H1 (cell line): Measurements from ENCODE around the gene FGF1. TPM values are rescaled to one million over a fixed set of nuclear protein-coding genes. Genes with fewer than 3 reads are reported as not detected.

Experiments
- CTCF ChIA-PET: fragments of 300-600 bp; sonication (Branson Sonifier 250); formaldehyde crosslinking; loops from one replicate; lab custom pipeline; 2021; ENCODE audit not compliant: partially characterized antibody; lab: Charles Lee
- POLR2A ChIA-PET: fragments of 300-600 bp; sonication (Branson Sonifier 250); formaldehyde crosslinking; loops from one replicate; lab custom pipeline; 2021; ENCODE audit warnings: inconsistent platforms; ENCODE audit not compliant: partially characterized antibody; lab: Charles Lee
- DNase-seq, 2 experiments: peaks; one replicate each; pipeline versions ENCODE4 v3.0.0 to v3.0.0-alpha.2; 2010 to 2022; ENCODE audit warnings: low spot score in 2 of 2, low read depth in 1 of 2, mixed read lengths in 1 of 2
- FAIRE-seq: peaks from 2 replicates; lab custom pipeline; 2011; peaks lifted over from hg19 to GRCh38; lab: Jason Lieb, UNC
- H2AFZ ChIP-seq: 2 replicates; pipeline ENCODE4 v1.8.1; 2012; ENCODE audit warnings: low read length, inconsistent platforms
- H2AK5ac ChIP-seq: 2 replicates; pipeline ENCODE4 v1.6.1; 2013; ENCODE audit warnings: low read depth, low read length
- H2BK120ac ChIP-seq: replicated peaks from 2 replicates; pipeline ENCODE3; 2013; ENCODE audit warnings: low read depth, low read length, inconsistent platforms
- H2BK12ac ChIP-seq: 2 replicates; pipeline ENCODE4 v1.6.1; 2013; ENCODE audit warnings: low read depth, low read length
- H2BK15ac ChIP-seq: 2 replicates; pipeline ENCODE4 v1.6.1; 2013; ENCODE audit warnings: low read length
- H2BK20ac ChIP-seq: 2 replicates; pipeline ENCODE4 v1.6.1; 2013; ENCODE audit warnings: low read length
- H2BK5ac ChIP-seq: 2 replicates; pipeline ENCODE4 v1.6.1; 2013; ENCODE audit warnings: low read depth, low read length
- H3K14ac ChIP-seq: 2 replicates; pipeline ENCODE4 v1.6.1; 2013; ENCODE audit warnings: inconsistent platforms; ENCODE audit not compliant: insufficient read length
- H3K18ac ChIP-seq: 2 replicates; pipeline ENCODE4 v1.6.1; 2013; ENCODE audit warnings: low read length; ENCODE audit errors: extremely low read depth
- H3K23ac ChIP-seq: 2 replicates; pipeline ENCODE4 v1.6.1; 2013; ENCODE audit warnings: inconsistent platforms; ENCODE audit not compliant: insufficient read length
- H3K23me2 ChIP-seq: 2 replicates; pipeline ENCODE4 v1.6.1; 2013; ENCODE audit warnings: low read depth, low read length
- H3K27ac ChIP-seq: 2 replicates; pipeline ENCODE4 v1.6.1; 2011; ENCODE audit warnings: low read depth, low read length, inconsistent platforms
- H3K27me3 ChIP-seq, 4 experiments: replicated peaks in 1 of 4; 1 replicate in 1 of 4; 2 replicates in 3 of 4; pipeline versions ENCODE4 v1.6.1 to v1.8.1; 2011 to 2013; ENCODE audit warnings: low read length in 3 of 4, mild to moderate bottlenecking in 3 of 4, inconsistent platforms in 2 of 4, mixed read lengths in 2 of 4, moderate library complexity in 1 of 4; ENCODE audit not compliant: control insufficient read depth in 3 of 4, insufficient read depth in 3 of 4; ENCODE audit errors: extremely low read depth in 1 of 4
- H3K36me3 ChIP-seq, 4 experiments: 2 replicates each; pipeline versions ENCODE4 v1.6.1 to v1.8.1; 2011 to 2013; ENCODE audit warnings: mild to moderate bottlenecking in 4 of 4, low read length in 3 of 4, moderate library complexity in 2 of 4, control low read depth in 1 of 4, inconsistent platforms in 1 of 4; ENCODE audit not compliant: insufficient read depth in 4 of 4, control insufficient read depth in 2 of 4
- H3K4ac ChIP-seq: replicated peaks from 2 replicates; pipeline ENCODE3; 2013; ENCODE audit warnings: low read length, low read depth, mixed read lengths, inconsistent platforms; ENCODE audit not compliant: insufficient read length
- H3K4me1 ChIP-seq, 4 experiments: replicated peaks in 1 of 4; 1 replicate in 1 of 4; 2 replicates in 3 of 4; pipeline versions ENCODE4 v1.6.1 to v1.8.1; 2011 to 2013; ENCODE audit warnings: low read length in 3 of 4, inconsistent platforms in 2 of 4, mixed read lengths in 1 of 4; ENCODE audit not compliant: insufficient read depth in 4 of 4, control insufficient read depth in 3 of 4
- H3K4me2 ChIP-seq, 2 experiments: 2 replicates each; pipeline versions ENCODE4 v1.6.1 to v1.8.1; 2011 to 2013; ENCODE audit warnings: low read depth in 2 of 2, low read length in 2 of 2, control low read depth in 1 of 2, inconsistent platforms in 1 of 2, mild to moderate bottlenecking in 1 of 2; ENCODE audit not compliant: insufficient read depth in 1 of 2
- H3K4me3 ChIP-seq, 4 experiments: fragments of 200-600, 300-600 bp in 1 of 4; sonication (generic), shearing (Covaris generic), sonication (Bioruptor Twin) in 1 of 4; 2 replicates each; pipeline versions ENCODE4 v1.5.1 to v1.8.1; 2011 to 2016; ENCODE audit warnings: low read length in 4 of 4, low read depth in 3 of 4, control low read depth in 2 of 4, inconsistent platforms in 2 of 4, mild to moderate bottlenecking in 2 of 4, mixed read lengths in 1 of 4, moderate library complexity in 1 of 4; ENCODE audit not compliant: insufficient read depth in 2 of 4; ENCODE audit errors: extremely low read depth in 1 of 4
- H3K56ac ChIP-seq: replicated peaks from 2 replicates; pipeline ENCODE3; 2013; ENCODE audit warnings: low read depth, mild to moderate bottlenecking, mixed read lengths, low read length, inconsistent platforms; ENCODE audit not compliant: insufficient read length
- H3K79me1 ChIP-seq: 2 replicates; pipeline ENCODE4 v1.6.1; 2013; ENCODE audit warnings: low read depth, low read length, control low read depth
- H3K79me2 ChIP-seq, 2 experiments: 2 replicates each; pipeline versions ENCODE4 v1.6.1 to v1.8.1; 2012 to 2013; ENCODE audit warnings: low read length in 2 of 2, mild to moderate bottlenecking in 2 of 2, inconsistent platforms in 1 of 2; ENCODE audit not compliant: insufficient read depth in 2 of 2, control insufficient read depth in 1 of 2
- H3K9ac ChIP-seq, 4 experiments: replicated peaks in 1 of 4; 1 replicate in 1 of 4; 2 replicates in 3 of 4; pipeline versions ENCODE4 v1.6.1 to v1.8.1; 2011 to 2013; ENCODE audit warnings: low read depth in 3 of 4, low read length in 3 of 4, control low read depth in 2 of 4, mild to moderate bottlenecking in 2 of 4, moderate library complexity in 2 of 4, inconsistent platforms in 1 of 4; ENCODE audit errors: extremely low read depth in 1 of 4
- H3K9me3 ChIP-seq, 2 experiments: 2 replicates each; pipeline versions ENCODE4 v1.6.1 to v1.8.1; 2012 to 2013; ENCODE audit warnings: mild to moderate bottlenecking in 2 of 2, moderate library complexity in 2 of 2, control low read depth in 1 of 2, inconsistent platforms in 1 of 2, low read depth in 1 of 2, low read length in 1 of 2, mixed read lengths in 1 of 2; ENCODE audit not compliant: insufficient read depth in 2 of 2
- H4K20me1 ChIP-seq, 2 experiments: replicated peaks in 1 of 2; 2 replicates each; pipeline versions ENCODE3 to v1.8.1; 2011 to 2013; ENCODE audit warnings: inconsistent platforms in 2 of 2, low read length in 2 of 2, mild to moderate bottlenecking in 1 of 2; ENCODE audit not compliant: insufficient read depth in 2 of 2, control insufficient read depth in 1 of 2
- H4K5ac ChIP-seq: 2 replicates; pipeline ENCODE4 v1.6.1; 2013; ENCODE audit warnings: low read length, low read depth, mixed read lengths, inconsistent platforms; ENCODE audit not compliant: insufficient read length
- H4K8ac ChIP-seq: 2 replicates; pipeline ENCODE4 v1.8.0; 2013; ENCODE audit warnings: mild to moderate bottlenecking, moderate library complexity, low read length, inconsistent platforms; ENCODE audit not compliant: insufficient read depth; ENCODE audit errors: extremely low read depth
- H4K91ac ChIP-seq: replicated peaks from 2 replicates; pipeline ENCODE3; 2013; ENCODE audit warnings: low read length, mixed read lengths, inconsistent platforms; ENCODE audit not compliant: insufficient read length
- ASH2L ChIP-seq: fragments of 200-600, 300-600 bp; sonication (generic); IDR thresholded peaks from one replicate; pipeline ENCODE4 v1.7.1; 2017; ENCODE audit warnings: low read length
- CBX5 ChIP-seq: fragments of 300-800, 300-1000 bp; sonication (generic); IDR thresholded peaks from 2 replicates; pipeline ENCODE4 v1.7.1; 2016; ENCODE audit warnings: antibody characterized with exemption, low read length, low read depth
- CEBPB ChIP-seq: IDR thresholded peaks from 2 replicates; pipeline ENCODE4 v1.6.1; 2012; ENCODE audit warnings: low read depth, low read length
- HDAC2 ChIP-seq, 2 experiments: fragments of 300-600 bp in 1 of 2; sonication (generic) in 1 of 2; IDR thresholded peaks; 2 replicates each; pipeline ENCODE4 v1.6.1; 2011 to 2012; ENCODE audit warnings: low read depth in 2 of 2, low read length in 2 of 2, mild to moderate bottlenecking in 2 of 2, moderate library complexity in 2 of 2, borderline replicate concordance in 1 of 2, inconsistent platforms in 1 of 2
- KDM1A ChIP-seq: fragments of 200-600, 300-600 bp; sonication (generic); IDR thresholded peaks from 2 replicates; pipeline ENCODE4 v1.7.1; 2016; ENCODE audit warnings: mild to moderate bottlenecking, low read length, borderline replicate concordance
- NRF1 ChIP-seq: IDR thresholded peaks from 2 replicates; pipeline ENCODE4 v1.6.1; 2011; ENCODE audit warnings: mild to moderate bottlenecking, low read depth, low read length, improper control_type of control experiment
- RFX5 ChIP-seq: IDR thresholded peaks from 2 replicates; pipeline ENCODE4 v1.6.1; 2011; ENCODE audit warnings: low read depth, low read length, improper control_type of control experiment, borderline replicate concordance
- SP1 ChIP-seq: IDR thresholded peaks from 2 replicates; pipeline ENCODE4 v1.6.1; 2011; ENCODE audit warnings: low read depth, low read length
- SUZ12 ChIP-seq: fragments of 200-600 bp; sonication (generic); IDR thresholded peaks from 2 replicates; pipeline ENCODE4 v1.6.1; 2012; ENCODE audit warnings: mild to moderate bottlenecking, inconsistent platforms, low read length, moderate library complexity, mixed read lengths
- YY1 ChIP-seq: IDR thresholded peaks from 2 replicates; pipeline ENCODE4 v1.6.1; 2011; ENCODE audit warnings: low read depth, mild to moderate bottlenecking, low read length
- ZNF274 ChIP-seq: IDR thresholded peaks from 2 replicates; pipeline ENCODE4 v1.7.0; 2012; ENCODE audit warnings: low read length, borderline replicate concordance; ENCODE audit errors: extremely low read depth
- WGBS, 2 experiments: shearing (Covaris generic) in 1 of 2; methylation state at CpG; one replicate each; pipeline versions ENCODE4 v1.1.6 to v1.1.7; 2013 to 2015; ENCODE audit warnings: low lambda C conversion rate in 2 of 2, mixed read lengths in 2 of 2, inconsistent platforms in 1 of 2, low coverage in 1 of 2, missing lambda C conversion rate in 1 of 2; ENCODE audit not compliant: insufficient replicate concordance in 2 of 2, insufficient coverage in 1 of 2, insufficient read length in 1 of 2; ENCODE audit errors: extremely low coverage in 1 of 2, missing lambda C conversion rate in 1 of 2; 5-methylcytosine and 5-hydroxymethylcytosine counted together
- polyA plus RNA-seq, 7 experiments: library from polyadenylated mRNA; depleted of rRNA in 3 of 7; stranded (reverse) in 5 of 7; unstranded in 2 of 7; fragments of >200 nt in 5 of 7; fragments of 200-250 nt in 2 of 7; gene quantifications; 1 replicate in 5 of 7; 2 replicates in 1 of 7; 4 replicates in 1 of 7; pipeline versions ENCODE4 v1.2.1 to v1.2.3, GENCODE V29; 2011 to 2013; ENCODE audit warnings: missing spikeins in 2 of 7, mixed read lengths in 2 of 7
- total RNA-seq: library from RNA; stranded (reverse); fragmentation: NEBNext Ultra II Directional; extraction: Animal tissue kit (Norgen Biotek cat#: 25700); gene quantifications from 2 replicates; pipeline ENCODE4 v1.2.1, GENCODE V29; 2021

The FGF1 gene
- total and polyA plus RNA-seq, 2 of the 8 experiments (the other 6 are each of a cell fraction or from before 2014, with no cell fraction given): 0.30 to 0.50 TPM

GRCh38 chr5:142641711-142642110, 44.2 kb downstream of the FGF1 start:
- WGBS, 2 experiments: 91% methylated on average over 4 of the region's 4 CpGs; no CpG with 5 or more reads in 1 of the 2 experiments
- Histone ChIP-seq H3K9ac (no peak overlapping the region), H3K36me3 (no peaks in the 10 kb centered on the region), H2AFZ (no peak overlapping the region), H3K27ac (no peak overlapping the region), H3K4me2 (no peak overlapping the region), H3K23ac (no peak overlapping the region), H3K79me2 (no peaks in the 10 kb centered on the region), H3K4me3 (no peak overlapping the region), H2BK12ac (no peak overlapping the region), H3K4ac (no peak overlapping the region), H3K9me3 (no peaks in the 10 kb centered on the region), H3K4me1 (no peaks in the 10 kb centered on the region), H4K8ac (no peak overlapping the region), H3K23me2 (no peaks in the 10 kb centered on the region), H2BK120ac (no peak overlapping the region), H3K27me3 (no peaks in the 10 kb centered on the region), H2BK15ac (no peak overlapping the region), H3K56ac (no peak overlapping the region), H3K18ac (no peak overlapping the region), H3K14ac (no peak overlapping the region), H2BK5ac (no peak overlapping the region)
- DNase-seq: no peak
- no peak for FAIRE-seq
- CTCF ChIA-PET: interaction anchor here (0.7 to 8.2 kb wide), 5 partner anchors 13 to 71 kb away, joined by 3 to 81 read pairs (median 4); partner anchors contain the start of gene FGF1
- POLR2A ChIA-PET: interaction anchor here (1.0 to 2.1 kb wide), 2 partner anchors 11 to 71 kb away, joined by 3 to 7 read pairs; no protein-coding TSS in a partner anchor
- TF ChIP-seq CBX5 (no peak), SP1 (no peak), NRF1 (no peak), SUZ12 (no peak), RFX5 (no peak), CEBPB (no peak), HDAC2 (IDR thresholded peaks at IDR 0.05; ENCODE audit: borderline replicate concordance in 1 of 2, low read depth in 2 of 2, low read length in 2 of 2) (no peak), YY1 (no peak), ASH2L (no peak), KDM1A (no peak), ZNF274 (no peak)
- TF ChIP-seq, all 59 proteins: peak for 0
- Histone ChIP-seq H2BK20ac (no peak overlapping the region), H2AK5ac (no peak overlapping the region), H4K5ac (no peak overlapping the region), H4K91ac (no peak overlapping the region), H4K20me1 (no peaks in the 10 kb centered on the region), H3K79me1 (no peaks in the 10 kb centered on the region)
